Brain pericyte (primary cell): ENCODE results near the gene CRACDL.
"Not testable (repeated sequence)": the region's sequence is repeated elsewhere in the genome, so short reads cannot be mapped to it uniquely, and the experiment has no call there.

Source experiments
- DNase-seq: peaks from one replicate; pipeline ENCODE4 v3.0.0-alpha.2; 2012; ENCODE audit warnings: low read depth, low spot score

Gene CRACDL

DNA sequence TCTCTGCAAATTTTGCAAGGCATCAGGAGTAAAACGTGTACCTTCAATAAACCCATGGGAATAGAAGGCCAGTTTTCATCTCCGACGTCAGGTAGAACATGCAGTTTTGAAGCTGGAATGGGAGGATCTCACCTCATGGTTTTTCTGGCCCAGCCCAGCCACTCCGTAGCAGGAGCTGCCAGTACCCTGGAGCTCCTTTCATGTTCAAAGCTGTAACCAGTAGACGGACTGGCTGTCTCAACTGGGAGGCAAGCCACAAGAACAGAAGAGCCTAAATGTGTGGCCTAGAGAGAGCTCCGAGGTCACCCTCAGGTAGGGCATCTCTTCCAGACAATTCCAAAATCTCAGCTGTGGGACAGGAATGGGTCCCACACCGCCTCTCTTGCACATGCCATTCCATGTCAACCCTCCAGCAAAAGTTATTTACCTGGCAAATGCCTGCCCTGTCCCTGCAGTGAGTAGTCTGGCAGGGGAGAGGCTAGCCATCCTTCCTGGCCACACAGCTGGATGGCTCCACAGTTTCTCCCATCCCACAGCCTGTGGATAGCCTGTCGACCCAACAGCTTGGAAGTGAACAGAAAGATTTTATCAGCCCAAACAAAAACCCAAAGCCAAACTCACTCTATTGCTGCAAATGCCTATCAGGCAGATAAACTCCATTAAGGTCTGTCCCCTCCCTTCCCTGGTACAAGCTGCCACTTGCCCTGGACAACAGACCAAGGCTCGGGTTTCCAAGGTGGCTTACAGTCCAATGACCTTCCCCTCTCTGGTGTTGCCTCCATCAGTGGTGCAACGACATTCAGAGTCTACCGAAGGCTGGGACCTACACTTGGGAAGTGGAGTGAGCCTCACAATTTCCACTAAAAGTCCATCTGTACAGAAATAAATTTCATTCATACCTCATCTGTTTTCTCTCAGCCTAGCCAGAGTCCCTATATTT, 27.8 kb downstream of the CRACDL start:
- DNase-seq = no peak

DNA sequence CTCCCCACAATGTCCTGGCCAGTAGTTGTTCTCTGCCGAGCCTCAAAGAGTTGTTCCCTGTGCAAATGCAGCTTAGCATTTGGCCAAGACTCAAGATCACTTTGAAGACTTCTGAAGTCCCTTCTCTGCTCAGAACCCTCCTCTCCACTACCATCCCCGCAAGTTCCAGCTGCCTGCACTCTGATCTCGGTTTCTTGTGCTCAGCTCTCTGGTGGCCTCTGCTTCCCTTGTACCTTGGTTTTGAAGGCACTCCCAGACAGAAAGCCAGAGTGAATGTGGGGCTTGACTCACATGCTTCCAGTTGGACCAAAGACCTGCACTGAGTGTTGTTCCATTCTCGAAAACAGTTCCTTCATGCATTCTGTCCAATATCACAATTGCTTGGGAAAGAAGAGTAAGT, 28.6 kb downstream of the CRACDL start:
- no peak for DNase-seq

DNA sequence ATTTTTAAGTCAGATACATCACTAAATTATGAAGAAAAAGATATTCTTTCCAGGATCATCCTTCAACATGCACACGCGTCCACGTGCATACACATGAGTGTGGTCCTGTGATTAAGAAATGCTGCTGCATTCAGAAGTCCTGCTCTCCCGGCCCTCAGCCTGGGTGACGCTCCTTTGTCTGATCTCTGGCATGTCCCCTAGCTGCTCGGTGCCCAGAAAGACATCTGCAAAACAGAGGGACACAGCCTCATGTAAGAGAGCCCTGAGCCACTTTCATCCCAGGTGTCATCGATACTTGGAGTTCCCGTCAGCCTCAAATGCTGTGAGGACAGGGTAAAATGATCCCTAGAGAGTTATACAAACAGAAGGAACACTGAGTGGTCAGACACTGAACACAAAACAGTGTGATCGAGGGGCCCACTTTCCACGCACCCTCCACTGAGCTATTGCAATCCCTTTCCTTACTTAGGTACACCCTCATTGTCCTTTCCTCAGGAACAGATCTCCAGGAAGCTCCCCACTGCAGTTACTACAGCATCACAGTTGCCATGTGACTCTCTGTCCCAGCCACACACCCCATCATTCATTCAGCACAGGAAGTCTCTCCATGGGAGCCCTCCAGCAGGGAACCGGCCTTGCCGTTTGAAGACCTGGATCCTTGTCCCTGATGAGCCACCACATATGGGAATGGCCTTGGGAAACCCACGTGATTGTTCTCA, 32.1 kb downstream of the CRACDL start:
- DNase-seq = no peak

DNA sequence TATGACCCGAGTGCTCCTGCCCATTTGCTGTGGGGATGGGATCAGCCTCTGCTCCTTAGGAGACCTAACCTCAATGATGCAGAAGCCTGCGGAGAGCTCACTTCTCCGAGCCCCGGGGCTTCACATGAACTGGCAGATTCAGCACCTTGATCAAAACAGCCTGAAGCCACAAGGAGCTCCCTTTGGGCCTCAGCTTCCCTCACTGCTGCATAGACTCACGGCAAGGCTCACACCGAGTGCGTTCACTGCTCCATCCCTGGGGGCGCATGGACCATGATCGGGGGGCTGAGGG, 33.0 kb downstream of the CRACDL start:
- no peak for DNase-seq

DNA sequence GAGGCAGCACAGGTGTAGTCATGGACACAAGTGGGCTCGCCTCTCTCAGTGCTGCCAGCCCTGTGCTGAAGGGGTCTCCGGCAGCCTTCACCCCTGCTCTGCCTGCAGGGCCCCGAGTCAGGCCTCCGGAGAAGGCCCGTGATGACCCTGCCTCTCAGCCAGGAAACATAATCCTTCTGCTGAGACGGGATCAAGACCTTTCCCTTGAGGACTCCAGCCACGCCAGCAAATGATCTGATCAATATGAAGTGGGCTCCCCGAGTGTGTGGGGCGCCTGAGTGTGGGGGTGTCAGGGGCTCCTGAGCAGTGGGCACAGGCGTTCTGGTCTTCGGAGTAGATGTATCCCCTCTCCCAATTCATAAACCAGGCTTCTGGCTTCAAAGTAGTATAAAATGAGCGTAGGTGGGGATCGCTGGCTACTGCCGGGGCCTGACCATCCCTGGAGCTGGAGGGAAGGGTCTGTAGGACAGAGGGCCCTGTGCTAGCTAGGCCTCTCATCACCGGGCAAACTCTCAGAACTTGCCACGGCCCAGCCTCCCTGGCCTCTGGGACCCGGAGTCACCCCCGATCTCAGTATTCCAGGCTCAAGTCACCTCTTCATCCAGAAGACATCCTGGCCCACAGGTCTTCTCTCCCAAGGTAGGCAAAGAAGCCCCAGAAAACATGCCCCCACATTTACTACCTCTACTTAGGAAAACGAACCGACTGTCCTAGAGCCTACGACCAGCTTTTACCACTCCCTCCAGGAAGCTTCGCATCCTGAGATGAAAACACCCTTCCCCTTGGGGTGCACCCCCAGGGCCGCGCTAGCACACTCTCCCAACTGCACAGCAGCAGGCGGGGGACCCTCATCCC, 33.6 kb downstream of the CRACDL start:
- DNase-seq = no peak

- no peak for DNase-seq
These were observed 34.3 kb downstream of the CRACDL start for GRCh38 chr2:98901702-98902101.

GRCh38 chr2:98901291-98901690, 34.7 kb downstream of the CRACDL start:
- no peak for DNase-seq

- no peak for DNase-seq
These were observed 35.3 kb downstream of the CRACDL start for GRCh38 chr2:98900721-98901120.

GRCh38 chr2:98899703-98900078, 36.3 kb downstream of the CRACDL start:
- not testable (repeated sequence) for DNase-seq

GRCh38 chr2:98899041-98899702, 36.9 kb downstream of the CRACDL start:
- DNase-seq = no peak

DNA sequence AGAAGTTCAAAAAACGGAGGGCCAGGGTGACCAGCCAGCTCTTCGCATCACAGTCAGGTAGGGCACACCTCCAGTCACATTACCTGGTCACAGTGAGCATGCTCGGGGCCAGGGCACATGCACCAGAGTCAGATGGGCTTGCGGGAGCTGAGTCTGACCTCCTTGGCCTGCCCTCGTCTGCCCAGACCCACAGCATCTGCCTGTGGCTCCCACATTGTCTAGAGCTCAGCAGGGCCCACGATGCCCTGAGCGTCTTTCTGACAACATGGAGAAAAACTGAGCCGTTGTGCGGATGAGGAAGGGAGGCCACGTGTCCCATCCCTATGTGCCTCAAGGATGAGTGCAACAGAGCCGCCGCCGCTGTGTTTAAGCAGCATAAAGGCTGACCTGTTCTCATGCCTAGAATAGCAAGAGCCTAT, 37.6 kb downstream of the CRACDL start:
- no peak for DNase-seq

GRCh38 chr2:98897746-98898145, 38.3 kb downstream of the CRACDL start:
- no peak for DNase-seq

DNA sequence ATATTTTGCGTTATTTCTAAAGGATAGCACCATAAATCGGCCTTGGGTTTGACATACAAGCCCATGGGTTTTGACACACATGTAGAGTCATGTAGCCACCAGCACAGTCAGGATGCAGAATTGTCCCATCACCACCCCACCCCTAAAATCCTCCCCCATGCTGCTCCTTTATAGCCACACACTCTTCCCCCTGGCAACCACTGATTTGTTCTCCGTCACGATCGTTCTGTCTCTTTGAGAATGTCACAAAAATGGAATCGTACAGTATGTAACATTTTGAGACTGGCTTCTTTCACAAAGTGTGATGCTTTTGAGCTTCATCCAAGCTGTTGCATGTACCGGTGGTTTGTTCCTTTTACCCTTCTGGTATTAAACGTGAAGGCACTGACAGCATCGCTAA, 39.1 kb downstream of the CRACDL start:
- no peak for DNase-seq

- DNase-seq = no peak
These were observed 39.6 kb downstream of the CRACDL start for GRCh38 chr2:98896416-98896815.

DNA sequence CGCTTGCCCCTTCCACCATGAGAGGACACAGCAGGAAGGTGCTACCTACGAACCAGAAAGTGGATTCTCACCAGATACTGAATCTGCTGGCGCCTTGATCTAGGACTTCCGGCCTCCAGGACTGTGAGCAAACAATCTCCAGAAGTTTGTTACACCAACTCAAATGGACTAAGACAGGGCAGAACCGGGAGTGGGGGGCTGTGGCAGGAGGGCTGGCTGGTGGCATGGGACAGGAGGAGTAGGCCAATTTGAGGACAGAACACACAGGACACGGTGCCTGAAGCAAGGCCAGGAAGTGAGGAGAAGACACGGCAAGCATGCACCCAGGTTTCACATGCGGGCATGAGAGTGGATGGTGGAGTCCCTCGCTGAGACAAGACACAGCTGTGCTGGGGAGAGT, 40.1 kb downstream of the CRACDL start:
- no peak for DNase-seq

DNA sequence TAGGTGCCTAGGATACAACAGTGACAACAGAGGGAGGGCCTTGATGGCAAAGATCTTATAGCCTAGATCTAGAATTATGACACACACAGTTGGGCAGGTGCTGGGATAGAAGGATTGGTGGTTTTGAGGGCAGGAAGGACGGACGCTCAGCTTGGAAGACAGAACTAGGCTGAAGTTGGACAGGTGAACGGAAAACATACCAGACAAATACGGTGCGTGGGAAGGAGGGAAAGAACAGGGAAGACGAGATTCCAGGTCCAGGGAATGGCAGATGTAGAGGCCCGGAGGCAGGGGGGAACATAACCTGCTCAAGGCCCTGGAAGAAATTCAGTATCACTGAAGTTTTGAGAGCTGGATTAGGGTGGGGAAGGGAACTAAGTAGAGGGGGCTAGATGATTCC, 40.8 kb downstream of the CRACDL start:
- DNase-seq = no peak

- no peak for DNase-seq
These were observed 41.6 kb downstream of the CRACDL start for GRCh38 chr2:98894331-98895000.

GRCh38 chr2:98893911-98894321, 42.1 kb downstream of the CRACDL start:
- DNase-seq = no peak

DNA sequence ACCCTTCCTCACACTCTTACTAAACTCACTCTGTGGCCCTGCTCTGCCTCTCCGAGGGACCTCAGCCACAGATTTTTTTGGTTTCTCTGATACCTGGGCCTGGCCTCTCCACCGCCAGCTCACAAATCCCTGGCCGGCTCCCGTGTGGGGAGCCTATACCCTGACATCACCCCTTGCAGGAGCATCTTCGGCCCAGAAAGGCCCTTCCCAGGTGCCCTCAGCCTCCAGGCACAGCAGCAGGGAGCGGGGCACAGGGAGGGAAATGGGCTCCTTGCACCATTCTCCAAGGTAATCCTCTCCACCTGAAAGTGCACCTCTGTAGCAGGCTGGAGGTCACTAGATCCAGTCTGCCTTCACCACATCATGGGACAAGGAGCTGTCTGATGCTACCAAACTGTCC, 43.2 kb downstream of the CRACDL start:
- no peak for DNase-seq

- no peak for DNase-seq
These were observed 44.4 kb downstream of the CRACDL start for GRCh38 chr2:98891591-98891990.

DNA sequence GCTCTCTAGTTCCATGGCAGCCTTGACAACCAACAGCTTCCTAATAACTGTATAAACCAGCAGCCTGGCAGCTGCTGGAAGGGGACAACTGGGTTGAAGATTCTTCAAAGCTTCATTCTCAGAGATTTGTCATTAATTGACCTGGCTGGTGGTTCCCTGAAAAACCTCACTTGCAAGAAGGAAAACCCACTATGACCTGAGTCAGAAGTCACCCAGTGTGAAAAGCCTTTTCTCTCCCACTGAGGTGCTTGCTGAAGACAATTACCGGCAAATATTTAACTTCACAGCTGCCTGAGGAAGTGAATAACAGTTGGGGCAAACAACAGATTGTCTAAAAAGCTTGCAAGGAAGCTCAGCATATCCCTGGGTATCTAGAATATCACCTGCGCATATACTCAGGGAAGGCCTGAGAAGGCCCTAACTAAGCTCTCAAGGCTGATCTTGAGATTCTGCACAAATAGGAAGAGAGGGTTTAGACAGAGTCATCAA, 49.9 kb downstream of the CRACDL start:
- DNase-seq = no peak
